Body of pancreas (tissue), 4 donors: ENCODE measurements around the gene KIF15.
A peak's percentile ranks its signal among the peaks of the same experiment; 100 is the strongest.

ENCODE experiments used
- POLR2A ChIP-seq, 3 donors: fragments of 450-650 bp; IDR thresholded peaks; one replicate each; pipeline ENCODE4 v1.6.1; 2016; ENCODE audit warnings: antibody characterized with exemption in 3 of 3, mild to moderate bottlenecking in 2 of 3
- TF ChIP-seq, protein P1 (sequence below), 7 experiments: fragments of 450-650 bp in 4 of 7; fragments of 200-600 bp in 3 of 7; sonication (generic) in 3 of 7; IDR thresholded peaks; one replicate each; pipeline ENCODE4 v1.5.1; 2016 to 2019; ENCODE audit warnings: antibody characterized with exemption in 7 of 7

DNA sequence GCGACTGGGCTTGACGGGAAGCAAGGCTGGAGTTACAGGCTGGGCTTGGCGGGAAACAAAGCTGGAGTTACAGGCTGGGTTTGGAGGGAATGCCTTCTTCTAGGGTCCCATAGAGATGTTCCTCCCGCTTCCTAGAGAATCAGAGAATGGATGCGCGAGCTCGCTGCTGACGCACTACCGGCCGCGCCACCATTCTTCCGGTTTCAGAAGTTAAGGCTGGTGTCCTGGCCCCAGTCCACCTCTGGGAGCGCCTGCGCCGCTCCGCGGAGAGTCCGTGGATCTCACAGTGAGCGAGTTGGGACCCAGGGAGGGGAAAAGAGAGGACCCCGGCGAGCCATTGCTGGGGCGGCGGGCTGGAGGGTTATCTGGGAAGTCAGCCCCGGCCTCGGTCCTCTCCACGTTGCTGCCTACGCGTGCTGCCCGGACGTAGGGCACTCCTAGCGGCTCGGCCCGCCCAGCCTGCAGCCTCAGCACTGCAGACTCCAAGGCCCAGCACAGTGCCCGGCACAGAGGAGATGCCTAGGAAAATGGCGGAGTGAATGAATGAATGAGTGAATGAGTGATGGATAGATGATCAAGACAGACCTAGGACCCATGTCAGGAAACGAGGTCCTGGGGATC, 49.0 kb upstream of the KIF15 start, which contains the start of gene ZNF502:
- peak in 2 of 3 donors; percentile 61 to 63 for TF ChIP-seq POLR2A (IDR thresholded peaks at IDR 0.05)
- TF ChIP-seq, protein P1, sequence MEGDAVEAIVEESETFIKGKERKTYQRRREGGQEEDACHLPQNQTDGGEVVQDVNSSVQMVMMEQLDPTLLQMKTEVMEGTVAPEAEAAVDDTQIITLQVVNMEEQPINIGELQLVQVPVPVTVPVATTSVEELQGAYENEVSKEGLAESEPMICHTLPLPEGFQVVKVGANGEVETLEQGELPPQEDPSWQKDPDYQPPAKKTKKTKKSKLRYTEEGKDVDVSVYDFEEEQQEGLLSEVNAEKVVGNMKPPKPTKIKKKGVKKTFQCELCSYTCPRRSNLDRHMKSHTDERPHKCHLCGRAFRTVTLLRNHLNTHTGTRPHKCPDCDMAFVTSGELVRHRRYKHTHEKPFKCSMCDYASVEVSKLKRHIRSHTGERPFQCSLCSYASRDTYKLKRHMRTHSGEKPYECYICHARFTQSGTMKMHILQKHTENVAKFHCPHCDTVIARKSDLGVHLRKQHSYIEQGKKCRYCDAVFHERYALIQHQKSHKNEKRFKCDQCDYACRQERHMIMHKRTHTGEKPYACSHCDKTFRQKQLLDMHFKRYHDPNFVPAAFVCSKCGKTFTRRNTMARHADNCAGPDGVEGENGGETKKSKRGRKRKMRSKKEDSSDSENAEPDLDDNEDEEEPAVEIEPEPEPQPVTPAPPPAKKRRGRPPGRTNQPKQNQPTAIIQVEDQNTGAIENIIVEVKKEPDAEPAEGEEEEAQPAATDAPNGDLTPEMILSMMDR (IDR thresholded peaks at IDR 0.05) = peak; percentile 27 to 63 (median 47)
